ENCODE data around the gene SGPL1.
"Not testable (repeated sequence)": the region's sequence is repeated elsewhere in the genome, so short reads cannot be mapped to it uniquely, and the experiment has no call there.

SGPL1 gene

GRCh38 chr10:70846795-70847194 is 31.0 kb downstream of the SGPL1 start:
- DNase-seq: no peak

- no peak for DNase-seq
Observed at GRCh38 chr10:70847659-70848360, 32.1 kb downstream of the SGPL1 start.

GRCh38 chr10:70849582-70850016 is 33.9 kb downstream of the SGPL1 start:
- no peak for DNase-seq

GRCh38 chr10:70850097-70850496 is 34.3 kb downstream of the SGPL1 start:
- no peak for DNase-seq

GRCh38 chr10:70851597-70852475 is 36.1 kb downstream of the SGPL1 start:
- DNase-seq: no peak

GRCh38 chr10:70853038-70853437 is 37.3 kb downstream of the SGPL1 start:
- no peak for DNase-seq

GRCh38 chr10:70853457-70853856 is 37.7 kb downstream of the SGPL1 start:
- DNase-seq: no peak

- no peak for DNase-seq
Observed at GRCh38 chr10:70856454-70856853, 40.7 kb downstream of the SGPL1 start.

- DNase-seq: no peak
Observed at GRCh38 chr10:70858759-70859158, 43.0 kb downstream of the SGPL1 start.

- DNase-seq: not testable (repeated sequence)
Observed at GRCh38 chr10:70861495-70862197, 45.9 kb downstream of the SGPL1 start.

- no peak for DNase-seq
Observed at GRCh38 chr10:70863470-70864160, 47.9 kb downstream of the SGPL1 start.

- no peak for DNase-seq
Observed at GRCh38 chr10:70864935-70865334, 49.2 kb downstream of the SGPL1 start.

GRCh38 chr10:70866424-70866823 is 50.7 kb downstream of the SGPL1 start:
- DNase-seq: no peak

- no peak for DNase-seq
Observed at GRCh38 chr10:70872291-70872690, 56.5 kb downstream of the SGPL1 start.

GRCh38 chr10:70874061-70874460 is 58.3 kb downstream of the SGPL1 start:
- DNase-seq: no peak

GRCh38 chr10:70879207-70879606 is 63.5 kb downstream of the SGPL1 start:
- no peak for DNase-seq

GRCh38 chr10:70880077-70880534 is 64.4 kb downstream of the SGPL1 start:
- peak; percentile 61 for DNase-seq

- DNase-seq: no peak
Observed at GRCh38 chr10:70884741-70885140, 69.0 kb downstream of the SGPL1 start.

GRCh38 chr10:70885481-70885880 is 69.7 kb downstream of the SGPL1 start:
- no peak for DNase-seq

GRCh38 chr10:70885931-70886903 is 70.5 kb downstream of the SGPL1 start:
- DNase-seq: no peak

- no peak for DNase-seq
Observed at GRCh38 chr10:70886921-70887665, 71.3 kb downstream of the SGPL1 start.
